H9 (cell line): ENCODE data around the gene EFNA5. TPM values are rescaled to one million over a fixed set of nuclear protein-coding genes. Genes with fewer than 3 reads are reported as not detected.

ENCODE experiments used
- DNase-seq: peaks from one replicate; pipeline ENCODE4 v3.0.0-alpha.2; 2017
- H2AFZ ChIP-seq: one replicate; pipeline ENCODE4 v1.6.1; 2013; ENCODE audit warnings: mild to moderate bottlenecking, low read length, control low read depth, moderate library complexity
- H2AK5ac ChIP-seq: 2 replicates; pipeline ENCODE4 v1.6.1; 2013; ENCODE audit warnings: low read length, control low read depth, mixed read lengths; ENCODE audit not compliant: insufficient read length
- H2BK120ac ChIP-seq: one replicate; pipeline ENCODE4 v1.6.1; 2013; ENCODE audit warnings: low read depth, mild to moderate bottlenecking, low read length, control low read depth, inconsistent platforms; ENCODE audit not compliant: poor library complexity, severe bottlenecking
- H2BK12ac ChIP-seq: 2 replicates; pipeline ENCODE4 v1.6.1; 2013; ENCODE audit warnings: low read length, control low read depth, mixed read lengths, low read depth; ENCODE audit not compliant: insufficient read length
- H2BK15ac ChIP-seq: 2 replicates; pipeline ENCODE4 v1.6.1; 2013; ENCODE audit warnings: low read depth, low read length, control low read depth
- H2BK20ac ChIP-seq: one replicate; pipeline ENCODE4 v1.6.1; 2013; ENCODE audit warnings: low read depth, mild to moderate bottlenecking, low read length, control low read depth, inconsistent platforms; ENCODE audit not compliant: poor library complexity, severe bottlenecking
- H2BK5ac ChIP-seq: 2 replicates; pipeline ENCODE4 v1.6.1; 2013; ENCODE audit warnings: low read length, control low read depth, mixed read lengths; ENCODE audit not compliant: insufficient read length
- H3K14ac ChIP-seq: 2 replicates; pipeline ENCODE4 v1.6.1; 2013; ENCODE audit warnings: low read length, control low read depth; ENCODE audit not compliant: insufficient read depth
- H3K18ac ChIP-seq: 2 replicates; pipeline ENCODE4 v1.6.1; 2013; ENCODE audit warnings: low read depth, mild to moderate bottlenecking, mixed read lengths, low read length, control low read depth; ENCODE audit not compliant: insufficient read length
- H3K23ac ChIP-seq: 2 replicates; pipeline ENCODE4 v1.6.1; 2013; ENCODE audit warnings: low read length, control low read depth, mixed read lengths, low read depth; ENCODE audit not compliant: insufficient read length
- H3K23me2 ChIP-seq: 2 replicates; pipeline ENCODE4 v1.6.1; 2013; ENCODE audit warnings: low read depth, mild to moderate bottlenecking, mixed read lengths, low read length, control low read depth; ENCODE audit not compliant: insufficient read length, poor library complexity, severe bottlenecking
- H3K27ac ChIP-seq: 2 replicates; pipeline ENCODE4 v1.5.1; 2013; ENCODE audit warnings: low read length, control low read depth, mixed read lengths, low read depth; ENCODE audit not compliant: insufficient read length
- H3K27me3 ChIP-seq: 2 replicates; pipeline ENCODE4 v1.6.1; 2013; ENCODE audit warnings: low read length, control low read depth, inconsistent platforms; ENCODE audit not compliant: insufficient read depth
- H3K4ac ChIP-seq: 2 replicates; pipeline ENCODE4 v1.6.1; 2013; ENCODE audit warnings: low read depth, mild to moderate bottlenecking, control low read depth, inconsistent platforms, low read length, moderate library complexity
- H3K4me1 ChIP-seq: 2 replicates; pipeline ENCODE4 v1.6.1; 2013; ENCODE audit warnings: low read length, control low read depth, inconsistent platforms; ENCODE audit not compliant: insufficient read depth
- H3K4me2 ChIP-seq: 2 replicates; pipeline ENCODE4 v1.6.1; 2013; ENCODE audit warnings: low read length, control low read depth, mixed read lengths; ENCODE audit not compliant: insufficient read length, insufficient read depth
- H3K56ac ChIP-seq: 2 replicates; pipeline ENCODE4 v1.6.1; 2013; ENCODE audit warnings: low read depth, mild to moderate bottlenecking, mixed read lengths, low read length, control low read depth; ENCODE audit not compliant: insufficient read length
- H3K79me1 ChIP-seq: 2 replicates; pipeline ENCODE4 v1.6.1; 2013; ENCODE audit warnings: low read depth, mild to moderate bottlenecking, moderate library complexity, low read length, control low read depth, inconsistent platforms; ENCODE audit not compliant: insufficient read depth, poor library complexity, severe bottlenecking
- H3K79me2 ChIP-seq: 2 replicates; pipeline ENCODE4 v1.6.1; 2013; ENCODE audit warnings: low read length, control low read depth, inconsistent platforms; ENCODE audit not compliant: insufficient read depth
- H3K9ac ChIP-seq: 2 replicates; pipeline ENCODE4 v1.6.1; 2013; ENCODE audit warnings: low read length, control low read depth, mixed read lengths; ENCODE audit not compliant: insufficient read length; ENCODE audit errors: extremely low read depth
- H3K9me3 ChIP-seq: one replicate; pipeline ENCODE4 v1.6.1; 2013; ENCODE audit warnings: low read depth, low read length, inconsistent platforms; ENCODE audit not compliant: control insufficient read depth
- H3T11ph ChIP-seq: one replicate; pipeline ENCODE4 v1.6.1; 2013; ENCODE audit warnings: mild to moderate bottlenecking, low read length, control low read depth, inconsistent platforms
- H4K20me1 ChIP-seq: one replicate; pipeline ENCODE4 v1.6.1; 2013; ENCODE audit not compliant: control insufficient read depth, insufficient read length, insufficient read depth
- H4K5ac ChIP-seq: 2 replicates; pipeline ENCODE4 v1.6.1; 2013; ENCODE audit warnings: low read depth, mild to moderate bottlenecking, mixed read lengths, low read length, control low read depth; ENCODE audit not compliant: insufficient read length
- H4K8ac ChIP-seq: replicated peaks from 2 replicates; pipeline ENCODE4 v1.6.1; 2013; ENCODE audit warnings: low read length, control low read depth, mixed read lengths, low read depth; ENCODE audit not compliant: insufficient read length
- H4K91ac ChIP-seq: 2 replicates; pipeline ENCODE4 v1.6.1; 2013; ENCODE audit warnings: low read depth, mild to moderate bottlenecking, moderate library complexity, mixed read lengths, low read length, control low read depth; ENCODE audit not compliant: insufficient read length
- H3K27ac Mint-ChIP-seq, 3 experiments: 2 replicates in 2 of 3; 3 replicates in 1 of 3; pipeline ENCODE4 v1.8.0; 2020 to 2021; ENCODE audit warnings: mixed read lengths in 3 of 3, mild to moderate bottlenecking in 1 of 3, moderate library complexity in 1 of 3
- H3K27me3 Mint-ChIP-seq: 2 replicates; pipeline ENCODE4 v1.8.0; 2021; ENCODE audit warnings: low read depth, mild to moderate bottlenecking, moderate library complexity, mixed read lengths
- H3K36me3 Mint-ChIP-seq, 3 experiments: 2 replicates in 2 of 3; 3 replicates in 1 of 3; pipeline ENCODE4 v1.8.0; 2020 to 2021; ENCODE audit warnings: low read depth in 3 of 3, mixed read lengths in 3 of 3; ENCODE audit not compliant: insufficient read depth in 1 of 3
- H3K4me1 Mint-ChIP-seq, 2 experiments: 2 replicates each; pipeline ENCODE4 v1.8.0; 2020; ENCODE audit warnings: mixed read lengths in 2 of 2
- H3K4me3 Mint-ChIP-seq, 2 experiments: 2 replicates in 1 of 2; 3 replicates in 1 of 2; pipeline ENCODE4 v1.8.0; 2020 to 2021; ENCODE audit warnings: mild to moderate bottlenecking in 2 of 2, mixed read lengths in 2 of 2, moderate library complexity in 1 of 2
- H3K9me3 Mint-ChIP-seq, 2 experiments: 2 replicates in 1 of 2; 3 replicates in 1 of 2; pipeline ENCODE4 v1.8.0; 2020; ENCODE audit warnings: mild to moderate bottlenecking in 2 of 2, mixed read lengths in 2 of 2, moderate library complexity in 1 of 2
- CTCF ChIP-seq: fragments of 200-600 bp; sonication (generic); conservative IDR thresholded peaks from 3 replicates; pipeline ENCODE4 v1.8.0; 2021; ENCODE audit warnings: antibody characterized with exemption, mild to moderate bottlenecking
- WGBS: extraction: QIAGEN DNeasy Blood & Tissue Kit; methylation state at CpG from one replicate; pipeline ENCODE4 v1.1.7; 2013; ENCODE audit warnings: missing lambda C conversion rate, low lambda C conversion rate, mixed read lengths; ENCODE audit not compliant: insufficient read length; ENCODE audit errors: extremely low coverage; 5-methylcytosine and 5-hydroxymethylcytosine counted together
- total RNA-seq: library from RNA; stranded (reverse); gene quantifications from 2 replicates; pipeline ENCODE4 v1.2.1, GENCODE V29; 2021

Gene EFNA5
- total RNA-seq, 1 experiment from 2014 or later = 20.4 TPM

- H3K4ac ChIP-seq = no peak overlapping the region
- no peak overlapping the region for H3K4me2 ChIP-seq
- H3K56ac ChIP-seq = no peak overlapping the region
- H3K4me1 ChIP-seq = peaks cover 2% of the 10 kb centered on the region; the same call in 1 of the 2 replicates
- H3K14ac ChIP-seq = no peak overlapping the region
- H3K9me3 ChIP-seq = no peaks in the 10 kb centered on the region
- H3K79me1 ChIP-seq = no peaks in the 10 kb centered on the region
- Mint-ChIP-seq H3K36me3 (no peaks in the 10 kb centered on the region), H3K4me1 (peaks cover 35 to 39% of the 10 kb centered on the region in 2 experiments), H3K4me3 (no peak overlapping the region), H3K9me3 (no peaks in the 10 kb centered on the region), H3K27me3 (peaks cover 6% of the 10 kb centered on the region), H3K27ac (no peak overlapping the region)
- H3K23me2 ChIP-seq = peaks cover under 1% of the 10 kb centered on the region
- H3K27ac ChIP-seq = no peak overlapping the region
- H4K91ac ChIP-seq = no peak overlapping the region
- no CpG with 5 or more reads among the region's 1 CpG for WGBS
- no peak for DNase-seq
- TF ChIP-seq CTCF = no peak
- no peak overlapping the region for H2BK5ac ChIP-seq
- H3K27me3 ChIP-seq = no peaks in the 10 kb centered on the region; the same call in 1 of the 2 replicates
- no peak overlapping the region for H2BK120ac ChIP-seq
- H3T11ph ChIP-seq = no peak overlapping the region
- no peaks in the 10 kb centered on the region for H3K79me2 ChIP-seq
- no peak overlapping the region for H4K5ac ChIP-seq
- no peak overlapping the region for H2AFZ ChIP-seq
- H2BK20ac ChIP-seq = no peak overlapping the region
- no peak overlapping the region for H2BK12ac ChIP-seq
- no peak overlapping the region for H4K8ac ChIP-seq
- no peak overlapping the region for H2BK15ac ChIP-seq
- no peak overlapping the region for H3K9ac ChIP-seq
- H3K18ac ChIP-seq = no peak overlapping the region
- H2AK5ac ChIP-seq = no peak overlapping the region
- no peak overlapping the region for H3K23ac ChIP-seq
- H4K20me1 ChIP-seq = no peaks in the 10 kb centered on the region
Observed at GRCh38 chr5:107663697-107664096, 7.0 kb downstream of the EFNA5 start.
